K562 (cell line): ENCODE data around the gene C2CD2L. TPM values are rescaled to one million over a fixed set of nuclear protein-coding genes. Genes with fewer than 3 reads are reported as not detected.

Source experiments
- BDP1 ChIP-seq: IDR thresholded peaks from 3 replicates; pipeline ENCODE4 v1.6.1; 2011; ENCODE audit not compliant: insufficient read length, insufficient read depth
- BRD4 ChIP-seq: fragments of 200-600 bp; sonication (generic); IDR thresholded peaks from 2 replicates; pipeline ENCODE4 v1.6.1; 2017; ENCODE audit warnings: inconsistent platforms
- CBX8 ChIP-seq: fragments of 200-600 bp; sonication (generic); IDR thresholded peaks from 2 replicates; pipeline ENCODE4 v1.6.1; 2012; ENCODE audit warnings: borderline replicate concordance, mixed run types, low read depth, mild to moderate bottlenecking, moderate library complexity, mixed read lengths, low read length, control low read depth, inconsistent platforms; ENCODE audit not compliant: poor library complexity, severe bottlenecking; ENCODE audit errors: extremely low read depth
- CHD2 ChIP-seq: IDR thresholded peaks from 2 replicates; pipeline ENCODE4 v1.6.1; 2011; ENCODE audit warnings: low read depth, low read length
- ERF ChIP-seq: fragments of 450-650 bp; formaldehyde crosslinking; IDR thresholded peaks from 2 replicates; pipeline ENCODE4 v1.4.0; 2020; ENCODE audit warnings: mild to moderate bottlenecking, mixed read lengths
- HDAC1 ChIP-seq, 2 experiments: fragments of 450-650 bp; IDR thresholded peaks; 2 replicates each; pipeline ENCODE4 v1.6.1; 2016 to 2017; ENCODE audit warnings: inconsistent platforms in 1 of 2, mild to moderate bottlenecking in 1 of 2, moderate library complexity in 1 of 2
- JUN ChIP-seq, 2 experiments: sonication (generic) in 1 of 2; formaldehyde crosslinking in 1 of 2; IDR thresholded peaks; 2 replicates each; pipeline versions ENCODE4 v1.6.1 to v1.8.0; 2012 to 2022; ENCODE audit warnings: borderline replicate concordance in 2 of 2, mild to moderate bottlenecking in 2 of 2, improper control_type of control experiment in 1 of 2, low read depth in 1 of 2, low read length in 1 of 2, missing genetic modification reagents in 1 of 2
- KDM2B ChIP-seq: fragments of 250-450 bp; sonication (Bioruptor Pico); IDR thresholded peaks from 2 replicates; pipeline ENCODE4 v1.8.0; 2021; ENCODE audit warnings: mild to moderate bottlenecking, moderate library complexity
- NFYB ChIP-seq: IDR thresholded peaks from 2 replicates; pipeline ENCODE4 v1.6.1; 2011; ENCODE audit warnings: mild to moderate bottlenecking, moderate library complexity; ENCODE audit not compliant: insufficient read length; ENCODE audit errors: extremely low read depth
- PHF8 ChIP-seq: fragments of 200-600 bp; sonication (generic); IDR thresholded peaks from 2 replicates; pipeline ENCODE4 v1.6.1; 2012; ENCODE audit warnings: mixed run types, mild to moderate bottlenecking, inconsistent platforms, low read length, moderate library complexity, borderline replicate concordance
- PRMT5 ChIP-seq: sonication (generic); formaldehyde crosslinking; IDR thresholded peaks from 2 replicates; pipeline ENCODE4 v1.5.0; 2020; ENCODE audit warnings: missing genetic modification reagents
- RBFOX2 ChIP-seq: fragments of 200-400 bp; formaldehyde crosslinking; IDR thresholded peaks from 2 replicates; pipeline ENCODE4 v1.6.1; 2017; ENCODE audit warnings: low read depth, mild to moderate bottlenecking, low read length, moderate library complexity
- SIN3B ChIP-seq: fragments of 450-650 bp; IDR thresholded peaks from 2 replicates; pipeline ENCODE4 v1.6.1; 2017; ENCODE audit warnings: low read depth, mild to moderate bottlenecking, moderate library complexity
- SIRT6 ChIP-seq: IDR thresholded peaks from one replicate; pipeline ENCODE4 v1.6.1; 2012; ENCODE audit warnings: low read depth, mild to moderate bottlenecking, control low read depth, inconsistent platforms, low read length, moderate library complexity
- STAT5A ChIP-seq: IDR thresholded peaks from 2 replicates; pipeline ENCODE4 v1.6.1; 2012; ENCODE audit warnings: low read length, inconsistent platforms, borderline replicate concordance
- ZBTB17 ChIP-seq: fragments of 450-650 bp; formaldehyde crosslinking; IDR thresholded peaks from 2 replicates; pipeline ENCODE4 v1.4.0; 2020; ENCODE audit warnings: mild to moderate bottlenecking
- ZNF696 ChIP-seq: fragments of 250-450 bp; sonication (Bioruptor Pico); conservative IDR thresholded peaks from 2 replicates; pipeline ENCODE4 v1.4.0; 2020; ENCODE audit warnings: mild to moderate bottlenecking, moderate library complexity
- ZNF717 ChIP-seq: fragments of 250-450 bp; sonication (Bioruptor Pico); IDR thresholded peaks from 2 replicates; pipeline ENCODE4 v1.5.0; 2021
- ZNF76 ChIP-seq: fragments of 250-450 bp; sonication (Bioruptor Pico); IDR thresholded peaks from 2 replicates; pipeline ENCODE4 v1.4.0; 2020; ENCODE audit warnings: mild to moderate bottlenecking, moderate library complexity, borderline replicate concordance
- polyA plus RNA-seq, 8 experiments: library from polyadenylated mRNA; depleted of rRNA in 4 of 8; stranded (reverse) in 5 of 8; unstranded in 3 of 8; fragments of >200 nt; fragmentation: Nextera tagmentation in 2 of 8; fragmentation: Illumina TruSeq in 1 of 8; extraction: Ambion mirVana in 2 of 8; extraction: Trizol in 1 of 8; gene quantifications; 2 replicates each; pipeline versions ENCODE4 v1.2.1 to v1.2.3, GENCODE V29; 2011 to 2014; ENCODE audit warnings: inconsistent platforms in 1 of 8, missing spikeins in 1 of 8
- total RNA-seq, 7 experiments: library from RNA; depleted of rRNA in 6 of 7; stranded (reverse); fragments of >200 nt in 6 of 7; fragmentation: Illumina TruSeq in 2 of 7; extraction: Trizol in 2 of 7; gene quantifications; 2 replicates each; pipeline versions ENCODE4 v1.2.1 to v1.2.3, GENCODE V29; 2011 to 2021; ENCODE audit warnings: low replicate concordance in 1 of 7
- TF ChIP-seq, protein P1 (sequence below): fragments of 250-450 bp; sonication (Bioruptor Pico); IDR thresholded peaks from 2 replicates; pipeline ENCODE4 v1.5.0; 2021; ENCODE audit warnings: mild to moderate bottlenecking, moderate library complexity
- TF ChIP-seq, protein P2 (sequence below): fragments of 450-650 bp; IDR thresholded peaks from 2 replicates; pipeline ENCODE4 v1.6.1; 2017; ENCODE audit warnings: mild to moderate bottlenecking, moderate library complexity

Gene C2CD2L
- total and polyA plus RNA-seq, 9 of the 15 experiments (the other 6 are each of a cell fraction or from before 2014, with no cell fraction given), result 0.66 to 41.2 (median 14.8) TPM

- TF ChIP-seq PHF8, result peak; percentile 63; the same call in 1 of the 2 replicates
- TF ChIP-seq, protein P1, sequence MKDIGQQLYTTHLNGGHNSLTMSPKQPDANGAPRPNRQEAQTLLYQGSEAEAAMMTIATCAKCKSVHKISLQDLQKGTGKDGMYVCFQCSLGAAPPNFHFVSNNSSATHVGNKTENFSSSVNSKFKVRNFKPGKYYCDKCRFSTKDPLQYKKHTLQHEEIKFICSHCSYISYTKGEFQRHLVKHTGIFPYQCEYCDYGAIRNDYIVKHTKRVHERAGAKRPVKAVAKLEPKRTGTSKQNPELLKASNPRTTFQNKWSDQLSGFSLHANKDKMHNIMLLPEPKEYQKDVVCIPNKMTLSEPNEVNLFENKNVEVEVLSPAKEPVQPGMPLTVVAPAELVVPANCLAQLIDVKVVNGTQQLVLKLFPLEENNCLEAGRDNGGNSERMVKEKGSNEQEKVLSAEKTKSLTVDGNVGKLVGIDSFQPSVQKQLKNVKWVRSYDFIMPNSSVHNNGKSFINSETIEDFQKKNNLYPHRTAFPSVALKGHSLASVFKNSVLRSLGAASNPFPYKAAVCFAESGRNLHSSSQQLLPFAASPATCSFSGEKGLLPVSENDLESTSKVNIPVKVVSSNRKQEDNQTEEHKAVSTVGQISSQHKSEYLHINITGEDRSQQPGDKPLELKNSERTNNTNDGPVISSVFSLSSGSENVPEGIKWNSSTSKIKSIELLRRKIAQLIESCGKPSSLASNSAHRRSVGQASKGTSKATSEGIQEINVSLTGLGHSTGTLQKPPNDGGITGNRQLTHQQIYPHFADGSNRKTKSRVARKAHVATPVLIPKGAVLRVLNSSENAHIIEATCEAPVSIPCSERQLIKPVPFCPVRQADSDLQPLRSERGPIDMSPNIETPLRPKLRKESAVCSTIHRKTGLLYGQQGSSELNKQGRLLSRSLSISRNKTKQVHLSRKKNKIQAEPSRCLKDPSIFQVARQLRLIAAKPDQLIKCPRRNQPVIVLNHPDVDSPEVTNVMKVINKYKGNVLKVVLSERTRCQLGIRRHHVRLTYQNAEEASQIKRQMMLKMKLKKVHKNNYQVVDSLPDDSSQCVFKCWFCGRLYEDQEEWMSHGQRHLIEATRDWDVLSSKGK (CRISPR knock-in tag), result no peak
- no peak for TF ChIP-seq ERF (CRISPR knock-in tag)
- TF ChIP-seq RBFOX2, result peak; percentile 85
- TF ChIP-seq ZNF717 (CRISPR knock-in tag), result no peak
- no peak for TF ChIP-seq ZNF696 (CRISPR knock-in tag)
- no peak for TF ChIP-seq KDM2B (CRISPR knock-in tag)
- no peak for TF ChIP-seq SIN3B
- TF ChIP-seq ZNF76 (CRISPR knock-in tag), result 0 out of 2 replicates have a peak, but pooled peaks have one; percentile 32
- no peak for TF ChIP-seq PRMT5 (CRISPR knock-in tag)
- no peak for TF ChIP-seq STAT5A
- TF ChIP-seq BRD4, result no peak
- peak; percentile 26; the same call in 1 of the 2 replicates for TF ChIP-seq CHD2
- TF ChIP-seq HDAC1 (IDR thresholded peaks at IDR 0.05), result peak in 1 of 2 experiments; percentile 43; a peak in 2 of 4 replicates
- TF ChIP-seq NFYB, result no peak
- TF ChIP-seq JUN (IDR thresholded peaks at IDR 0.05; ENCODE audit: borderline replicate concordance, low read depth, low read length), result no peak
- TF ChIP-seq JUN (CRISPR knock-in tag; IDR thresholded peaks at IDR 0.05; ENCODE audit: borderline replicate concordance), result no peak
- no peak for TF ChIP-seq CBX8
- TF ChIP-seq ZBTB17 (CRISPR knock-in tag), result no peak
- TF ChIP-seq, protein P2, sequence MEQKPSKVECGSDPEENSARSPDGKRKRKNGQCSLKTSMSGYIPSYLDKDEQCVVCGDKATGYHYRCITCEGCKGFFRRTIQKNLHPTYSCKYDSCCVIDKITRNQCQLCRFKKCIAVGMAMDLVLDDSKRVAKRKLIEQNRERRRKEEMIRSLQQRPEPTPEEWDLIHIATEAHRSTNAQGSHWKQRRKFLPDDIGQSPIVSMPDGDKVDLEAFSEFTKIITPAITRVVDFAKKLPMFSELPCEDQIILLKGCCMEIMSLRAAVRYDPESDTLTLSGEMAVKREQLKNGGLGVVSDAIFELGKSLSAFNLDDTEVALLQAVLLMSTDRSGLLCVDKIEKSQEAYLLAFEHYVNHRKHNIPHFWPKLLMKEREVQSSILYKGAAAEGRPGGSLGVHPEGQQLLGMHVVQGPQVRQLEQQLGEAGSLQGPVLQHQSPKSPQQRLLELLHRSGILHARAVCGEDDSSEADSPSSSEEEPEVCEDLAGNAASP, result no peak
- TF ChIP-seq SIRT6, result no peak
- TF ChIP-seq BDP1, result no peak
These were observed at the start of gene C2CD2L (continued) for GRCh38 chr11:119106564-119107537.
